ENCODE results near the gene CFAP69.

The CFAP69 gene

DNA sequence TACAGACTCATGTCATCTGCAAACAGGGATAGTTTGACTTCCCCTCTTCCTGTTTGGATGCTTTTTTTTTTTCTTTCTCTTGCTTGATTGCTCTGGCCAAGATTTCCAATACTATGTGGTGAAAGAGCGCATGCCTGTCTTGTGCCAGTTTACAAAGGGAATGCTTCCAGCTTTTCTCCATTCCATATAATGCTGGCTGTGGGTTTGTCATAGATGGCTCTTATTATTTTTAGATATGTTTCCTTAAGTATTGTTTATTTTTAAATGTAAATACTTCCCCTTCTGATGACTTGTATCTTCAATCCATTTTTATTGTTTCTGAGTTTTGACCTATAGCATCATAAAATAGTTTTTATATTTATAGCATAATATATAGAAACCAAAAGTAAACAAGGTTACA lies 58.3 kb downstream of the CFAP69 start:
- H3K27ac ChIP-seq = no peak overlapping the region
- TF ChIP-seq, protein P1, sequence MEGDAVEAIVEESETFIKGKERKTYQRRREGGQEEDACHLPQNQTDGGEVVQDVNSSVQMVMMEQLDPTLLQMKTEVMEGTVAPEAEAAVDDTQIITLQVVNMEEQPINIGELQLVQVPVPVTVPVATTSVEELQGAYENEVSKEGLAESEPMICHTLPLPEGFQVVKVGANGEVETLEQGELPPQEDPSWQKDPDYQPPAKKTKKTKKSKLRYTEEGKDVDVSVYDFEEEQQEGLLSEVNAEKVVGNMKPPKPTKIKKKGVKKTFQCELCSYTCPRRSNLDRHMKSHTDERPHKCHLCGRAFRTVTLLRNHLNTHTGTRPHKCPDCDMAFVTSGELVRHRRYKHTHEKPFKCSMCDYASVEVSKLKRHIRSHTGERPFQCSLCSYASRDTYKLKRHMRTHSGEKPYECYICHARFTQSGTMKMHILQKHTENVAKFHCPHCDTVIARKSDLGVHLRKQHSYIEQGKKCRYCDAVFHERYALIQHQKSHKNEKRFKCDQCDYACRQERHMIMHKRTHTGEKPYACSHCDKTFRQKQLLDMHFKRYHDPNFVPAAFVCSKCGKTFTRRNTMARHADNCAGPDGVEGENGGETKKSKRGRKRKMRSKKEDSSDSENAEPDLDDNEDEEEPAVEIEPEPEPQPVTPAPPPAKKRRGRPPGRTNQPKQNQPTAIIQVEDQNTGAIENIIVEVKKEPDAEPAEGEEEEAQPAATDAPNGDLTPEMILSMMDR (conservative IDR thresholded peaks at IDR 0.05) = no peak

DNA sequence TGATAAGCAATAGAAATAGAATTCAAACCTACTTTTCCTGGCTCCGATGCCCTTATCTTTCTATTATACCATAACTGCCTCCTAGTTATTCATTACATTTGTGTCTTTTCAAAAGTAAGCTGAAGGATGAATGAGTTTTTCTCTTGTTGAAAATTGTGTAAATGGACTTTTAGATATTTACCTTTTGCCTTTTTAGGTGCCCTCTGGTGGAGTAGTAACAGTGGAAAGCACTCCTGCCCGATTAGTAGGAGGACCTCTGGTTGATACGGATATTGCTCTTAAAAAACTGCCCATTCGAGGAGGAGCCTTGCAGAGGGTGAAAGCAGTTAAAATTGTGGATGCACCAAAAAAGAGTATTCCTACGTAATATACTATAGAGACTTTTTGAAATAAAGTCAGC lies 64.9 kb downstream of the CFAP69 start:
- TF ChIP-seq, protein P1 (conservative IDR thresholded peaks at IDR 0.05) = no peak; the same call in 1 of the 2 replicates
- no peak overlapping the region for H3K27ac ChIP-seq

DNA sequence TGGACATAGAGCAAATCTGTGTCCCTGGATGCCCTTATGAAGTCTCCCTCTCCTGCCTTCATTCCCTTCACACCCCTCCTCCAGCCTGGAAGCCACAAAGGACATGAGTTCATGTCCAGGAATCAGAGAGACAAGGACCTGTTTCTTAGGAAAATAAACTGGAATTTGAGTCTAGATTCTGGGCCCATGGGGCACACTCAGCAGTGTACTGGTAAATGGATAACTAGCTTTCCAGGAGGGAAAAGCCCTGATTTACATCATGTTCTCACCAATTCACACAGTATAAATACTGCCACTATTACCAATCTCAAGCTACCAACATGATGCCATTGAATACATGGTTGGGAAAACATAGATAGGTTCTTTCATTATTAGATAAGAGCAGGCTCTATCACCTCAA lies 66.2 kb downstream of the CFAP69 start:
- no peak overlapping the region for H3K27ac ChIP-seq
- TF ChIP-seq, protein P1 (conservative IDR thresholded peaks at IDR 0.05) = no peak

DNA sequence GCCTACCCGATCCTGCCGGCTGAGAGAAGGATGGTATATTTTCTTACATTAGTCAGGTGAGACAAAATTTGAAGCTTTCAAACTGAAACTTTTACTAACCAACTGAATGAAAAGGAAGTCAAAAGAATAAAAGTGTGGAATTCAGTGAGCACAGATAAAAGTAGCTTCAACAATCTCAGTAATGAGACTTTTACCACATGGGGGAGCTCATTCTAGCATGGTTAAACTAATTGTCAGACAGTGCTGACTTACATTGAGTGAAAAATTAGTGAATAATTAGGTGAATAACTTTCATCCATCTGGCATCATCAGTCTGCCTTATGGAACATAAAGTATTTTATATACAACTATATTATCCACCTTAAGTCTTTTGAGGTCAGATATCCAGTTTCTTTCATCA lies 67.8 kb downstream of the CFAP69 start:
- no peak overlapping the region for H3K27ac ChIP-seq
- TF ChIP-seq, protein P1 (conservative IDR thresholded peaks at IDR 0.05) = peak; percentile 58

DNA sequence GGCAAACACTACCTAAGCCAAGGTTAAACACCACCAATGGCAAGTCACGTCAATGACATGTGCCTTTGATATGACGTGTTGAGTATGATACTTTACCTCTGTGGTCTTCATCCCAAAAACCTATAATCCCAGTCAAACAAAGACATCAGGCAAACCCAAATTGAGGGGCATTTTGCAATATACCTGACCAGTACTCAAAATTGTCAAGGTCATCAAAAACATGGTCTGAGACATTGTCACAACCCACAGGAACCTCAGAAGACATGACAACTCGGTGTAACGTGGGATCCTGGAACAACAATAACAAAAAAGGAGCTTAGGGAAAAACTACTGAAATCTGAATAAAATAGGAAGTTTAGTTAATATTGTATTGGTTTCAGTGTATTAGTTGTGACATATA lies 68.9 kb downstream of the CFAP69 start:
- TF ChIP-seq, protein P1 (conservative IDR thresholded peaks at IDR 0.05) = no peak
- H3K27ac ChIP-seq = no peak overlapping the region

DNA sequence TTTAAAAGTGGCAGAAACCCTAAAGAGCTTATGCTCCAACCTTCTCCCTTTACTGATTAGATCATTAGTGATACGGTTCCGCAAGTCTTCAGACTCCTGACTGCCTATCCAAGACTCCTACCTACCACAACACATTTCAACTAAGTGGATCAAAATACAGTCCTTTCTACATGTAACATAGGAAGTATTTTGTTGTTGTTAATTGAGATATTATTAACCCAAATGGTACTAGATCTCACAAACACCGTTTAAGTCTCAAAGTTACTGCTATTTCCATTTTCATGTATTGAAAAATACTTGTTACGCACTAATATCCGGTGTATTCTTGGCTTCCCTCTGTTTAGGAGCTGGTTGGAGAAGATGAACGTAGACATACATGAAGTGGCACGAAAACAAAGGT lies 75.0 kb downstream of the CFAP69 start:
- H3K27ac ChIP-seq = no peak overlapping the region
- TF ChIP-seq, protein P1 (conservative IDR thresholded peaks at IDR 0.05) = no peak

DNA sequence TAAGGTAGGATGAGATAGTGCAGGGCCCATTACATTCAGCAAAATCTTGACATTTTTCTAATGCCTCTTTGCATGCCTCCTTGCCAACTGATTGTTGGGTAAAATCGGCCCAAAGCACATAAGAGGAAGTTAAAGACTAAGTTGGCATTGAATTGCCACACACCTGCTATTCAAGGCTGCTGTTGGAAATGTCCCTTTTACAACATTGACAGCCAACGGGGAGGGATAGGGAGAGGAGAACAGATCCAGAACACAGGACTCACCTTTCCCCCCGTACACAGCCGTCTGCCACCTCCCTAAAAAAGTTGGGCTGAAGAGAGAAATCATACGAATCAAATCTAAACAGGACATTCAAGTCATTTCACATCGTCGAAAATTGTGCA lies 75.4 kb downstream of the CFAP69 start:
- TF ChIP-seq, protein P1 (conservative IDR thresholded peaks at IDR 0.05) = no peak
- no peak overlapping the region for H3K27ac ChIP-seq

Measured in VCaP (cell line).